GM18909 (cell line): ENCODE measurements around the gene RABL6.
"Not testable (repeated sequence)": the region's sequence is repeated elsewhere in the genome, so short reads cannot be mapped to it uniquely, and the experiment has no call there.

Source experiments
- ATAC-seq: cut with Tn5 transposase; IDR thresholded peaks from one replicate; pipeline ENCODE4 v1.9.1; 2021; ENCODE audit warnings: mild to moderate bottlenecking; ENCODE audit not compliant: unreplicated experiment, poor library complexity

The RABL6 gene, protein sequence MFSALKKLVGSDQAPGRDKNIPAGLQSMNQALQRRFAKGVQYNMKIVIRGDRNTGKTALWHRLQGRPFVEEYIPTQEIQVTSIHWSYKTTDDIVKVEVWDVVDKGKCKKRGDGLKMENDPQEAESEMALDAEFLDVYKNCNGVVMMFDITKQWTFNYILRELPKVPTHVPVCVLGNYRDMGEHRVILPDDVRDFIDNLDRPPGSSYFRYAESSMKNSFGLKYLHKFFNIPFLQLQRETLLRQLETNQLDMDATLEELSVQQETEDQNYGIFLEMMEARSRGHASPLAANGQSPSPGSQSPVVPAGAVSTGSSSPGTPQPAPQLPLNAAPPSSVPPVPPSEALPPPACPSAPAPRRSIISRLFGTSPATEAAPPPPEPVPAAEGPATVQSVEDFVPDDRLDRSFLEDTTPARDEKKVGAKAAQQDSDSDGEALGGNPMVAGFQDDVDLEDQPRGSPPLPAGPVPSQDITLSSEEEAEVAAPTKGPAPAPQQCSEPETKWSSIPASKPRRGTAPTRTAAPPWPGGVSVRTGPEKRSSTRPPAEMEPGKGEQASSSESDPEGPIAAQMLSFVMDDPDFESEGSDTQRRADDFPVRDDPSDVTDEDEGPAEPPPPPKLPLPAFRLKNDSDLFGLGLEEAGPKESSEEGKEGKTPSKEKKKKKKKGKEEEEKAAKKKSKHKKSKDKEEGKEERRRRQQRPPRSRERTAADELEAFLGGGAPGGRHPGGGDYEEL

DNA sequence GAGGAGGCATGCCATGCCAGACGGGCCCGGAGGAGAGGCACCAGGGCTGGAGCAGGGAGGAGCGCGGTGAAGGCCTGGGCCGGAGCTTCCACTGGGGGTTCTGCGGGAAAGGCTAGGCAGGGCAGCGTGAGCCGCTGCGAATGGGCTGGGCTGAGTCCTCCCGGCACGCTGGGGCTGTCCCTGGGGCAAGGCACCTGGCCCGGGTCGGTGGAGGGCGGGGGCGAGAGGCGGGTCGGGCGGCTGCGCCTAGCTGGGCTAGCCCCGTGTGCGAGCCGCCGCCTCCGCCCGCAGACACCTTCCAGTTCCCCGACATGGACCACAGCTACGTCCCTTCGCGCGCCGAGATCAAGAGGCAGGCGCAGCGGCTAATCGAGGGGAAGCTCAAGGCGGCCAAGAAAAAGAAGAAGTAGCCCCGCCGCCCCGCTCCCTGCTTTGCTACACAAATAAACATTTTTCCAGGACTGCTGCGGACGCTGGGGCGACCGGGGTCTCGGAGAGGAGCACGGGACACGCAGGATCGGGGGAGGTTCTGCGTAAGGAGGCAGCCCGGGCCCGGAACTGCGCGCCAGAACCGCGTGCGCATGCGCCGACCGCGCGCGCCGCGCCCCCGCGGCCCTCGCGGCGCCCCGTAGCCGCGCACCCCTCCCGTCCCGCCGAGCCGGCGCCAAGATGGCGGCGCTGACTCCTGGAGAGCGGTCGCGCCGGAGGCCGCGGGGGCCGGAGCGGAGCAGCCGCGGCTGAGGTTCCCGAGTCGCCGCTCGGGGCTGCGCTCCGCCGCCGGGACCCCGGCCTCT is at the start of gene RABL6:
TSS of gene RABL6 (plus strand) at position 668 of the 794 bp plus-strand sequence. CDS start 249 bp downstream, outside the sequence.
- peak; percentile 78 for ATAC-seq

DNA sequence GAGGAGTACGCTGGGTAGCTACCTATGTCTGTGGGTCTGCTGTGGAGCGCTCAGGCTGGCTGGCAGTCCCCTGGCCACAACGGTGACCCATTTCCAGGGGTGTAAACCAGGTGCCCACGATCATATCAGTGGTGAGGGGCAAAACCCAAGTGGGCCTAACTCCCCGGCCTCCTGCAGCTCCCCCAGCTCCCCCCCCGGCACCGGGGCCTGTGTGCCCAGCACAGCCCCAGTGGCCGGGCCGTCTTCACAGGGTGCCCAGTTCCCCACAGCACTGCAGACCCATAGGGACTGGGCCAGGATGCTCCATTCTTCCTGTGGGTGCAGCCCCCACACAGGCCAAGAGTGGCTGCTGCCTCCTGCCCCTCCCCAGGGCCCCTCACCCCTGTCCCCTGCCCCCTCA is 48.7 kb upstream of the RABL6 start:
- ATAC-seq, result no peak

DNA sequence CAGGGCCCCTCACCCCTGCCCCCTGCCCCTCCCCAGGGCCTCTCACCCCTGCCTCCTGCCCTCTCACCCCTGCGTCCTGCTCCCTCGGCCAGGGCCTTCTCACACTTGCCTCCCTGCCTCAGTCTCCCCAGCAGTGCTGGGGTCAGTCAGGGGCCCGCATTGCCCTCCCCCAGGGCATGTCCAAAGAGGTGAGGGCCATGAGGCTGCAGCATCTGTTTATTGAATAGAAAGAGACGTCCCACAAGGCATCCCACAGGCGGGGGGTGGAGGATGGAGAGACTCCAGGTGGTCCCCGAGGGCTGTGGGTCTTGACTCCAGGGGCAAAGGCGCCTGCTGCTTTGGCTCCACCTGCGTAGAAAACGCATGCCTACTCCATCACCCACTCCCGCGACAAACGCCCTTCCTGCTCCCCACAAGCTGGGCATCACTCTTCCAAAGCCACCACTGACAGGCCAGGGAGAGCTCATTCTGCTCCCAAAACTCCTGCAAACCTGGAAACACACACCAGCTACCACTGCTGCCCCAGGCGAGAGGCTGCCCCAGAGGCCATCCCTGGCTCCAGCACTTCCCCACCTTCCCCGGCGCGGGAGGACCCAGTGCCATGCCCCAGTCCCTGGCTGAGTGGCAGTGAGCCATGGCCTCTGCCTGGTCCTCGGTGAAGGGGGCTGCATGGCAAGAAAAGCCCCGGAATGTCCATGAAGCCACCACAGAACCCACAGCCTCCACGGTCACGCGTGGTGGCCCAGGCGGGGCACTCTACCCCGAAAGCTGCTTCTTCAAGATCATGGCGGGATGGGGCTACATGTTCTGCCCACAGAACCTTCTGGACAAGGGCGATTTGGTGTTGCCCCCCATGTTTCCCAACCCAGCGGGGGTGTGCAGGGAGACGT is 48.1 kb upstream of the RABL6 start:
- no peak for ATAC-seq

DNA sequence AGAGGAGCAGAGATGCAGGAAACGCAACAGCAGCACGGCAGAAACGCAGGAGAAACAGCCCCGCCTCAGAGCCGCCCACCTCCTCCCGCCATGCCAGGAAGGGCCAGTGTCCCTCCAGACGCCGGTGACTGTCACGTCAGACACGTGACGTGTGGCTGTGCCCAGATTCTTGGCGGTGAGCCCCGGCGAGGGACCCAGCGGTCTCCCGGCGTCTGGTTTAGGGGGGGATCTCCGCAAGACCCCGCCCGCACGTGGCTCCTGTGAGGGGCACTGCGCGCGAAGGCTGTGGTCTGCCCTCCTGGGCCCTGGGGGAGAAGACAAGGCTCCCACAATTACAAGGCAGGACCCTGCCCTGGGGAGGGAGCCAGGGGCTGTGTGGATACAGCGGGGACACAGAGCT is 47.3 kb upstream of the RABL6 start:
- ATAC-seq, result no peak

DNA sequence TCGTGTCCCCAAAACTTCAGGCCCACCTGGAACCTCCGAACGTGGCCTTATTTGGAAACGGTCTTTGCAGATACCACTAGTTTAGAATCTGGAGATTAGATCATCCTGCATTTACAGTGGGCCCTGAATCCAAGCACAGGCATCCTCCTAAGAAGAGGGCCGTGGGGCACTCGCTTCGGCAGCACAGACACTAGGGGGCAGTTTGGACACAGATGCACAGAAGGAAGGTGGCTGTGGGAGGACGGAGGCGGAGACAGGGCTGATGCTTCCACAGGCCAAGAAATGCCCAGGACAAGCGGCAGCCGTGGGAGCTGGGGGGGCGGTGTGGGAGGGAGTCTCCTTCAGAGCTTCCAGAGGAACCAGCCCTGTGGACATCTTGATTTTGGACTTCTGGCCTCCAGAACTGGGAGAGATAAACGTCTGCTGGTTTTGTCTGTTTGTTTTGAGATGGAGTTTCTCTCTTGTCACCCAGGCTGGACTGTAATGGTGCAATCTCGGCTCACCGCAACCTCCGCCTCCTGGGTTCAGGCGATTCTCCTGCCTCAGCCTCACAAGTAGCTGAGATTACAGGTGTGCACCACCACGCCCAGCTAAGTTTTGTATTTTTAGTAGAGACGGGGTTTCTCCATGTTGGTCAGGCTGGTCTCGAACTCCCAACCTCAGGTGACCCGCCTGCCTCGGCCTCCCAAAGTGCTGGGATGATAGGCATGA is 46.8 kb upstream of the RABL6 start:
- not testable (repeated sequence) for ATAC-seq

DNA sequence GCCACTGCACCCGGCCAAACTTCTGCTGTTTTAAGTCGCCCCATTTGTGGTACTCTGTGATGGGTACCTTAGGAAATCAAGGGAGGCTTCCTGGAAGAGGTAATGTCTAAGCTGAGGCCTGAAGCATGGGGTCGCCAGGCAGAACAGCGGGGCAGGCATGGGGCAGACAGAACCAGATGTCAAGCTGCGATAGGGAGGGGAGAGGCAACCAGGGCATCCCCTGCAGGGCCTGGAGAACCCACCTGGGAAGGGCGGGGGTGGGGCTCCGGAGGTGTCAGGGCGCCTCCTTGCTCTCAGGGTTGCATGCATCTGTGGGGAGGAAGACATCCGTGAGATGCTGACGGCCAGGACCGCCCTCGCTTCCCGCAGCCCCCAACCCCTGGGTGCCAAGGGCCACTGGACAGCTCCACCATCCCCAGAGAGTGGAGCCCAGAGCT is 46.2 kb upstream of the RABL6 start:
- ATAC-seq, result no peak

DNA sequence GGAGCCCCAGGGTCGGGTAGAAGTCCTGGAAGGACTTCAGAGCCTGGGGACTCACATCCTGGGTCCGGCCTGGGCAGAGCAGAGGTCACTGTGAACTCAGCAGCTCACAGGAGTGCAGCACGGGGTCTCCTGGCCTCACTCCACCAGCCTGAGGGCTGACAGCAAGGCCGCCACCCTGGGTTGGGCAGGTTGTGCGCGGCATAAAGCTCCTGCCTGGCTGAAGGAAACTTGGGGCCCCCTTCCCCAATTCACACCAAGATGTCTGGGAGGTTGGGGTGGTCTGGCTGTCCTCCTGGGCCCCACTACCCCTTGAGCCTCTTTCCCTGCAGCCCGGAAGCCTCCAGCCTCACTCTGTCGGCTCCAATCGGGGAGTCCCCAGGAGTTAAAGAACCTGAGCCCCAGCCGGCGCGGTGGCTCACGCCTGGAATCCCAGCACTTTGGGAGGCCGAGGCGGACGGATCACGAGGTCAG is 45.5 kb upstream of the RABL6 start:
- no peak for ATAC-seq

DNA sequence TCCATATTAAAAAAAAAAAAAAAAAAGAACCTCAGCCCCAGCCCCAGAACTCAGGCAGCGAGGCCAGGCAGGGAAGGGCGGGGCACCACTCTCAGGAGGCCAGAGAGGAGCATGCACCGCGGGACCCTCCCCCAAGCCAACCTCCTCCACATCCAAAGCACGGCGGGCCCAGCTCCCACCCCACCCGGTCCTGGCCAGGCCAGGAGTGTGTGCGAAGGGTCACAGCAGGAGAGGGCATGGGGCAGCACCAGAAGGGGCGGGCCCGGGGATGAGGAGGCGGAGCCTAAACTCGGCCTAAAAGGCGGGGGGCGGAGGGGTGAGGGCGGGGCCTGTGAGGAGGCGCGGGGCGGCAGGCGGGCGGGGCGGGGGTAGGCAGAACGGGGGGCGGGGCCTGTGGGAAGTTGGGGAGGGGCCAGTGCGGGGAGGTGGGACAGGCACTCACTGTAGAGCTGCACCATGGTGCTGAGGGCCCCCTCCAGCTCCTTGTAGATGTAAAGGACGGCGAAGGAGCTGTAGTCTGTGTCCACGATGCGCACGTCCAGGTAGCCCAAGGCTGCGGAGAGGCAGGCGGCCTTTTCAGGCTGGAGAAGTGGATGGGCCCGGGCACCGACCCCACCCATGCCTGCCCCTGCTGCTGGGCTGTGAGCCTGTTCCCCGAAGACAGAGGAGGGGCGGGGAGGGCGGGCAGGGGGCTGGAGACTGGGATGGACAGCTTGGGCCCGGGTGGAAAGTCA is 44.7 kb upstream of the RABL6 start:
- ATAC-seq, result no peak

DNA sequence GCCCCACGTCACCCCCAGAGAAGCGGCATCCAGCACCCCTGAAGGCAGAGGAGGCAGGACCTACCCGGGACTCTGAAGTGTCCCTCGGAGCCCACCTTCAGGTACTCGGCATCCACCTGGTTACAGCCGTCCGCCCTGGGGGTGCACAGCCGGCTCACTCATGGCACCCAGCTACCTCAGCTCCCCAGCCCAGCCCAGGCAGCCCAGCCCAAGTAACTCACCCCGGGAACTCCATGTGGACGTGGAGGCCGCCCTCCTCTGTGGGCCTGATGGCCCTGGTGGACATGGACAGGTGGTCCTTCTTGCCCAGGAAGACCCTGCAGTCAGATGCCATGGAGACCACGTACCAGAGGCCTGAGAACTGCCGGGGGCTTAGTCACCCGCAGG is 44.1 kb upstream of the RABL6 start:
- no peak for ATAC-seq

DNA sequence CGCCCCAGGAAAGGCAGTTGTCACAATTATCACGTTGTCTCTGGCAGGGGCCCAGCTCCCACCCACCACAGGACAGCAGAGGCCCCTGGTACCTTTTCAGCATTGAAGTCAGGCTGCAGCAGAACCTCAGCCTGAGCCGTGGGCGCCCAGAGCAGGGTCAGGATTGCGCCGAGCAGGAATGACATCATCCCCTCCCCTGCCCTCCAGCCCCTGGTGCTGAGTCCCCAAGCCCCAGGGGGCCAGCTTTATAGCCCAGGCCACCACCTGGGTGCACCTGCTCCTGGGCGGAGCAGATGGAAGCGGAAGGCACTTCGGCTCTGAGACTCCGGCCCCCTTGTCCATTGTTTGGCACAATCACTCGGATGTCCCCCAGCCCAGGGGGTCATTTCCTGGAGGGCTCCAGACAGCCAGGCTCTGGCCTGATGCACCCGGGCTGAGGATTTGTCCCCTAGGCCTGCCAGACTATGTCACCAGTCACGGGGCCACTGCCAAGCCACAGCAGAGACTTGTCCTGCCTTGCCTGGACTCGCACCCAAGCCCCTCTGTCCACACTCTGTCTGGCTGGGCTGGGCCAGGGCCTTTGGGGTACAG is 43.4 kb upstream of the RABL6 start, which contains the start of gene LCN15:
TSS of gene LCN15 (minus strand) at position 218 of the 591 bp plus-strand sequence. CDS start at position 188, 30 bp downstream.
- ATAC-seq, result no peak

DNA sequence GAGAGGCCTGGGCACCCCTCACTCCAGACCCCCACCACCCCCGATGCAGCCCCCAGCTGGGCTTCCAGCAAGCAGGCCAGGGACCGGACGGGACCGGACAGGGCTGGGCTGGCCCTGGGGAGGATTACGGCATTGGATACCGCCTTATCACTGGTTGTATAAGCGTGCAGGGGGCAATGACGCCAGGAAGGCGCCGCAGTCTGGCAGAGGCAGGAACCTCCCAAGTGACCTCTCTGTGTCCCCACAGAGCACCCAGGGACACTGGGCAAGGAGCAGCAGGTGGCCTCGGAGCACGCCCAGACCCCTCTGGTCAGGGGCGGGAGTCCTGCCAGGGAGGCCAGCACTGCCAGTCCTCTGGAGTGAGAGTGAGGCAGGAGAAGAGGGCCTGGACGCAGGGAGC is 42.7 kb upstream of the RABL6 start:
- no peak for ATAC-seq

DNA sequence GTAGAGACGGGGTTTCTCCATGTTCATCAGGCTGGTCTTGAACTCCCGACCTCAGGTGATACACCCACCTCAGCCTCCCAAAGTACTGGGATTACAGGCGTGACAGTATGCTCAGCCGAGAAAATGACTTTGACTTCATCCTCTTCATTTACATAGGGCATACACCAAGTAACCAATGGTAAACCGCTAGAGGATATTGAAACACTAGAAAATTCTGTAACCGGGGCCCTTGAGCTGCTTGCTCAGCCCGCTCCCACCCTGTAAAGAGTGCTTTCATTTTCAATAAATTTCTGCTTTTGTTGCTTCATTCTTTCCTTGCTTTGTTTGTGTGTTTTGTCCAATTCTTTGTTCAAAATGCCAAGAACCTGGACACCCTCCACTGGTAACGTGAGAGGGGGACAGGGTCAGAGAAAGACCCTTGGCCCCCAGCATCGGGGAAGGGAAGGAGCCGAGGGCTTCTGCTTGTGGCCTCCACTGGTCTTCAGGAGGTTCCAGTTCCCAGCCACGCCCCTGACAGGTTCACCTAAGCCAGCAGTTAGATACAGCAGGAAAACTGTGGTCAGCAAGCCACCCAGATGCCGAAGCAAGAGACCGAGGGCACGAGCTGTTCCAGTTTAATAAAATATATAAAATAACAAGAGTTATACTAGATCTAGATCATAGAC is 41.9 kb upstream of the RABL6 start:
- not testable (repeated sequence) for ATAC-seq

DNA sequence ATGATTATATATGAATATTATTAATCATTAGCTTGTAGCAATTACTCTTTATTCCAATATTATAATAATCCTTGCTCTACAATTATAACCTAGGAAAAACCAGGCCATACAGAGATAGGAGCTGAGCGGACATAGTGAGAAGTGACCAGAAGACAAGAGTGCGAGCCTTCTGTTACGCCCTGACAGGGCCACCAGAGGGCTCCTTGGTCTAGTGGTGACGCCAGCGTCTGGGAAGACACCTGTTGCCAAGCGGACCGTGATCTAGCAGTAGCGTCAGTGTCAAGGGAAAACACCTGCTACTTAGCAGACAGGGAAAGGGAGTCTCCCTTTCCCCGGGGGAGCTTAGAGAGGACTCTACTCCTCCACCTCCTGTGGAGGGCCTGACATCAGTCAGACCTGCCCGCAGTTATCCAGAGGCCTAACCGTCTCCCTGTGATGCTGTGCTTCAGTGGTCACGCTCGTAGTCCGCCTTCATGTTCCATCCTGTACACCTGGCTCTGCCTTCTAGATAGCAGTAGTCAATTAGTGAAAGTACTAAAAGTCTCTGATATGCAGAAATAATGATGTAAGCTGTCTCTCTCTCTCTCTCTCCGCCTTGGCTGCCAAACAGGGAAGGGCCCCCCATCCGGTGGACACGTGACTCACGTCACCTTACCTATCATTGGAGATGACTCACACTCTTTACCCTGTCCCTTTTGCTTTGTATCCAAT is 41.2 kb upstream of the RABL6 start:
- ATAC-seq, result not testable (repeated sequence)

DNA sequence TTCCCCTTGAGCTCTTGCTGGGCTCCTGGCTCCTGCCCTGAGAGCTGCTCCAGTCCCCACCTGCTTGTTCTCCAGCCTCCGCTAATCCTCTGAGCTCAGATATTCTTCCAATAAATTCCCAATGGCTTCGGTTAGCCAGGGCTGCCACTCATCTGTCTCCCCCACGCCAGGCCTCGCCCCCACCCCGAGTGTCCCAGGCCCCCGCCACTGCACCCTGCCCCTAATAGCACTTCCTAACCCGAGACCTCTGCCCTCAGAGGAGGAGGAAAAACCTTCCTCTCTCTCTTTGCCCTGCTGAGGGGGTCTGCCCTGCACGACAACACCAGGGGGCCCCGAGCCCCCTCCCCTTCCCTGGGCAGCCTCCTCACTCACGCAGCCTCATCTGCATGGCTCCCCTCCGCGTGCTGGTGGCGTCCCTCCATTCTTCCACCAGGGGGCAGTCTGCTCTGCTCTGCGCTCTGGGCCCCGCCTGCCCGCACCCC is 38.0 kb upstream of the RABL6 start:
- ATAC-seq, result no peak

DNA sequence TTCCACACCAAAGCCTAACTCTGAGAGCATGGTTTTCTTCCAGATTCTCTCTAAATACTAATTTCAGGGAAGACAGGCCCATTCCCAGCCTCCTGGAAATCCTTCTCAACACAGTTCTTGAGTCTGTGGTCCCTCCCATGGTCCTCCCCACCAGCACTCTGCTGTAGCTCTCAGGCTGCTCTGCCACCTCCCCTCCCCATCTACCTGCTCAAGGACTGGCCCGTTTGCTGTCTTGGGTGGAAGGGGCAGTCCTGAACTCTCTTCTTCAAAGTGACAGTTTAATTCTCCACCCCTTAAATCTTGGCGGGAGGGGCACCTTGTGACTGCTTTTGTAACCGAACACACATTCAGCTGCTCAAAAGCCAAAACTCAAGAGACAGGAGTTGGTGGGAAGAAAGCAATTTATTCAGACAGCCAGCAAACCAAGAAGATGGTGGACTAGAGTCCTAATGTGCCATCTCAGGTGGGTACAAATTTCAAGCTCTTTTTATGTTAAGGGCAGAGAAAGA is 35.8 kb upstream of the RABL6 start:
- no peak for ATAC-seq

DNA sequence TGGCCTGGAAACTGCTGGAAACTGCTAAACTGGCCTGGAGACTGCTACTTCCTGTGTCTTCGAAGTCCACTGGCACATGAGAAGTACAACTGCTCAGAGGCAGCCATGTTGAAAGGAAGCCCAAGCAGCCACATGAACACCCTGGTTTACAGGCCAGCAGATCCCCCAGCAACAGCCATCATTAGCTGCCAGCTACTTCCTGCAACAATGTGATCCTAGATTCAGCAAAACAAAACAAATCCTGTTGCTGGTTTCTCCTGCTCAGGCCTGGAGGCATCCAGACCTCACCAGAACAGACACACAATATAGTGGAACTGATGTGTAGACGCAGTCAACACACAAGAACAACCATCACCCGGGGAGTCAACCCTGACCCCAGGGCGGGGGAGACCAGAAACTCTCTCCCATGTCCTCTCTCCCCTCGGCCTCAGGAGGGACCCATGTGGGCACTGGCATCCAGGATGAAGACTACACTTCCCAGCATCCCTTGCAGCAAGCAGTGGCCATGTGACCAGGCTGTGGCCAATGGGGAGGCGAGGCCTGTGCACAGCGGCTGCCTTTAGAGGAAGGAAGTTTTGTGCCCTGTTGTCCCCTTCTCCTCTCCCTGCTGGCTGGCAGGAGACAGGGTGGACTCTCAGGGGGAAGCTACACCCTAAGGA is 34.2 kb upstream of the RABL6 start:
- no peak for ATAC-seq
